ENCODE results near the gene GPR155.
"Not testable (repeated sequence)": the region's sequence is repeated elsewhere in the genome, so short reads cannot be mapped to it uniquely, and the experiment has no call there.

GPR155 gene

DNA sequence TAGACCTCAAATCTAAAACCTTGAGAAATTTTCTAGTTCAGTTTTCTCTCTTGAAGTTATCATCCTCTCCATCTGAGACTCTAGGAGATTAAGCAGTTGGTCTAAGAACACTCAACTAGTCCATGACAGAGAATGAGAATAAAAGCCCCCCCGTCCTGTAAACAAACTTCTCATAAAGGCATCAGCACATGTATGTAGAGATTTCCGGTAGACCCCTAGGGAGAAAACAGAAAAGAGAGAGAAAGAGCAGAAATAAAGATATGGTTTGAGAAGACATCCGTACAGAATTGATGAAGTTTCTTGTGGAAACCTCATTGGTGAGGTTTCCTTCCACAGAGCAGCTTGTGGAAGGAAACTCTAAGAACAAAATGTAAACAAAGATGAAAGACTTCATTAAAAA is 3.2 kb upstream of the GPR155 start:
- DNase-seq (ENCODE audit: low read depth in 2 of 2): no peak

GRCh38 chr2:174489520-174489919 is 2.7 kb upstream of the GPR155 start:
- not testable (repeated sequence) for DNase-seq (ENCODE audit: low read depth in 2 of 2)

- no peak for DNase-seq (ENCODE audit: low read depth in 2 of 2)
Observed at GRCh38 chr2:174487820-174488162, 962 bp upstream of the GPR155 start.

DNA sequence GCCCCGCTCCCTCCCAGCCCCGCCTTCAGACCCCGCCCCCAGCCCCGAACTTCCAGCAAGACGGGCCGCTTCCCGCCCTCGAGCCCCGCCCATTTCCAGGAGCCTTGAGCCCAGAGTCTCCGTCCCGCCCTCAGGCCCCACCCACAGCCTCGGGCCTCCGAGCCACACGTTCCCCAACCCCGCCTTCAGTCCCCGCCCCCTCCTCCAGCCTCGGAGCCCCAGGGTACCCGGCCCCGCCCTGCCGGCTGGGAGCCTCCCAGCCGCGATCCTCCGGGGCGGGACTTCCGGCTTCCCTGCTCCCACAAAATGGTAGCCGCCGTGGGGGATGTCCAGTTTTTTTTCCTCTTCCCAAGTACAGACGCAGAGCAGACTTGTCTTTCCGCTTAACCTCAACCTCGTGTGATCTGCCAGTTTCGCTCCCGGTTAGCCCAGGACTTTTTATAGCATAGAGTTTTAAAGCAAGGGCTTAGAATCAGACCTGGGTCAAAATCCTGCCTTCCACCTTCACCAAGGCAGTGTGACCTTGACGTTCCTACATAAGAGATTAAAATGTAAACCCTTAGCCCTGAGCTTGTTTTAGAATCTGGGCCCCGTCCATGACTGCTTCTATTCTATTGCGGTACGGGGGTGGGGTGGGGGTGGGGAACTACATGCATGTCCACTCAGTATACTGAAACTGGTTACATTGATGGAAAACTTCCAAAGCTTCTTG is 435 bp upstream of the GPR155 start:
- DNase-seq (ENCODE audit: low read depth in 2 of 2): peak; percentile 91 to 93

- no peak for DNase-seq (ENCODE audit: low read depth in 2 of 2)
Observed at GRCh38 chr2:174485788-174486562, 854 bp downstream of the GPR155 start.

- not testable (repeated sequence) for DNase-seq (ENCODE audit: low read depth in 2 of 2)
Observed at GRCh38 chr2:174485045-174485444, 1.8 kb downstream of the GPR155 start.

- no peak for DNase-seq (ENCODE audit: low read depth in 2 of 2)
Observed at GRCh38 chr2:174484573-174484972, 2.3 kb downstream of the GPR155 start.

DNA sequence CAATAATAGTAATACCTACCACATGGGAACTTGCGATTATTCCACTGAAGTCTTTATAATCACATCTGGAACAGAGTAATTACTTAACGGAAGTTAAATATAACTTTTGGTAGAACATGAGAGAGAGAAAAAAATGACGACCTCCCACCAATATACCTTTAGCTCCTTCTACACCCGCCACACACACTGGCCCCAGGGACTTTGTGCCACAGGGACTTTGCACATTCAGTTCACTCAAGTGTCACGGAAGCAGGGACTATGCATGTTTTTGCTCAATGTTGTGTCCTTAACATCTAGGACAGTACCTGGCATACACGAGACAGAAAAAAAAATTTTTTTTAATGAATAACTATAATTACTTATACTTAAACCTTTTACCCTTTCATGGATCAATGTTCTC is 4.0 kb downstream of the GPR155 start:
- DNase-seq (ENCODE audit: low read depth in 2 of 2): no peak

DNA sequence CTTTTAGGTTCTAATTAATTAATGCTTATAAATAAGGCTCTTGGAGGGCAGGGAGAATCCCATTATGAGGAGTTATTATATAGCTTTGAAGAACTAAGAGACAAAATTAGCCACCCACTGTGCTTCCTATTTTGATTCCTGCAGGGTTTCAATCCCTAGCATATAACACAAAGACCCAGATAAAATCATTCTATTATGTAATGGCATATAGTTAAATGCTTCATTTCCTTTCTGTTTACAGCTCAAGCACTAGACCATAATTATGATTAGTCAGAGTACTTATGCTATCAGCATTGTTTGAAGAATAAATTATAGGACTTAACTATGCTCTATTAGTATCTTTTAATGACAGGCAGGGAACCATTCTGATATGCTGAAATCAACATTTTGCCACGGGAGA is 9.1 kb downstream of the GPR155 start:
- DNase-seq (ENCODE audit: low read depth in 2 of 2): no peak

- DNase-seq (ENCODE audit: low read depth in 2 of 2): no peak
Observed at GRCh38 chr2:174473796-174474195, 13.0 kb downstream of the GPR155 start.

DNA sequence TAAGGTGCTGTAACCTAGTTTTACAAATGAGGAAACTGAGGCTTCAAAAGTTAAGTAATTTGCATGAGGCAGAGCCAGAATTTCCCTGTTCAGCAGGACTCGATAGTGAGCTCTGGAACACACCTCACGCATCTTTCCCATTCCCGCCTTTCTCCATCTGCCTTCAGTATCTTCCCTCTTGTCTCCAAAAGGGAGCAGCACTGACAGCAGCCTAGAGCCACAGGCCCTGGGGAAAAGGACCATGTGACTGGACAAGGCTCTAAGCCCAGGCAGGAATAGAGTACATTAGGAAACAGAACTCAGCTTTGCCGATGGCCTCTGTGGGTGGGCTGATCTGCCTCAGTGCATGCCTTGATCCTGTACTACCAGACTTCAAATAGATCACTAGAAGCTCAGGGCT is 21.5 kb downstream of the GPR155 start:
- no peak for DNase-seq (ENCODE audit: low read depth in 2 of 2)

DNA sequence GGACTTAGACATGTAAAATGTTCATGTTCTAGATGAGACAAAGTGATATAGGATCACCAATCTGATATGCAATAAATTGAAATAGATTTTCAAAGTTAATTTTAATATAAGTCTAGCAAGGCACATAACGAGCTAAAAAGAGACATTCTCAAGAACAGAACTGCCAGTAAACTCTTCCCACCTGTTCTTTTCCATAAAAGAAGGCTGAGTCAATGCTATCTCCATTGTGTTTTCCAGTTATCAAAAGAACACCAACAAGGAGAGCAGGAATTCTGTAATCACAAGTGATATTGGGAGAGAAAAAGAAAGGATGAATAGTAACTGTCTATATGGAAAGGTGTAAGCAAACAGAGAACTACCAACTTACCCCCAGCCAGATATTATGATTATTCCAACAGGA is 25.6 kb downstream of the GPR155 start:
- DNase-seq (ENCODE audit: low read depth in 2 of 2): no peak

- DNase-seq (ENCODE audit: low read depth in 2 of 2): no peak
Observed at GRCh38 chr2:174454566-174454965, 32.3 kb downstream of the GPR155 start.

DNA sequence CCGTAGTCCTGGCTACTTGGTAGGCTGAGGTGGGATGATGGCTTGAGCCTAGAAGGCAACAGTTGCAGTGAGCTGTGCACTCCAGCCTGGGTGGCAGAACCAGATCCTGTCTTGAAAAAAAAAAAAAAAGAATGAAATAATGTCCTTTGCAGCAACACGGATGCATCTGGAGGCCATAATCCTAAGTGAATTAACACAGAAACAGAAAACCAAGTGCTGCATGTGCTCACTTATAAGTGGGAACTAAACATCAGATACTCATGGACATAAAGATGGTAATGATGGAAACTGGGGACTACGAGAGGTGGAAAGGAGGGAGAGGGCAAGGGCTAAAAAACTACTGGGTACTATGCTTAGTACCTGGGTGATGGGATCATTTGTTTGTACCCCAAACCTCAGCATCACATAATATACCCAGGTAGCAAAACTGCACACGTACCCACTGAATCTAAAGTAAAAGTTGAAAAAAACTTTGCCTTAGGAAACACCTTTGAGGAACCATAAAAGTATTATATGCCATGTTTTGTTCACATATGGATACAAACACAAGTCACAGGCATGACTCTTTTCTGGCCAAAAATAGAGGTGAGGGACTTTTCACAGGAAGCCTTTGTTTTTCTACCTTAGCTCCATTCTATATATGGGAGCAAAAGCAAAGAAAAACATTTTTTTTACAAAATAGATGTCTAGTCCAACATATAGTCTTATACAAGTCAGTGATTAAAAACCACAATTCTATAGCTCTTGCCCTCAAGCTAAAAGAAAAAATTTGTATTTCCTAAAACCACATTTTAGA is 36.6 kb downstream of the GPR155 start:
- no peak for DNase-seq (ENCODE audit: low read depth in 2 of 2)

DNA sequence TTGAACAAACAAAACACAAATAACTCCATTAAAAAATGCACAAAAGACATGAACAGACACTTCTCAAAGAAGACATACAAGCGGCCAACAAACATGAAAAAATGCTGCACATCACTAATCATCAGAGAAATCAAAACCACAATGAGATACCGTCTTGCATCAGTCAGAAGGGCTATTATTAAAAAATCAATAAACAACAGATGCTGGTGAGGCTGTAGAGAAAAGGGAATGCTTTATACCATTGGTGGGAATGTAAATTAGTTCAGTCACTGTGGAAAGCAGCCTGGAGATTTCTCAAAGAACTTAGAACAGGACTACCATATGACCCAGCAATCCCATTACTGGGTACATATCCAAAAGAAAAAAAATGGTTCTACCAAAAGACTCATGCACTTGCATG is 37.8 kb downstream of the GPR155 start:
- no peak for DNase-seq (ENCODE audit: low read depth in 2 of 2)

- DNase-seq (ENCODE audit: low read depth in 2 of 2): no peak
Observed at GRCh38 chr2:174446531-174446930, 40.3 kb downstream of the GPR155 start.

DNA sequence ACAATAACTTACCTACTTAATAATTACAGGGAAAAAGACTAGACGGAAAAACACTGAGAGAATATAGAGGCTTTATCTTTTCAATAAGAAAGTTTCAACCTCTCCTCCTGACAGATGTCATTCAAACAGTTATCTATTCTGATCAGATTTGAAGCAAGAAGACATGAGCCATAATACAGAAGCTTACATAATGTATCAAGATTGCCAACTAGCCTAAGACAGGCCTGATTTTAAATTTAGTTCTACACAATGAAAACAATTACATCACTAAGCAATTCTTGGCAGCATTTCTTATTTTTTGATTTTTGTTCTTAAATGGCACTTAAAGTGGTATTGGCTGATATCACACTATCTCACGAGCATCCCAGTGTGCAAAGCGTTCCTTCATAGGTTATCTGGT is 41.6 kb downstream of the GPR155 start:
- DNase-seq (ENCODE audit: low read depth in 2 of 2): no peak

DNA sequence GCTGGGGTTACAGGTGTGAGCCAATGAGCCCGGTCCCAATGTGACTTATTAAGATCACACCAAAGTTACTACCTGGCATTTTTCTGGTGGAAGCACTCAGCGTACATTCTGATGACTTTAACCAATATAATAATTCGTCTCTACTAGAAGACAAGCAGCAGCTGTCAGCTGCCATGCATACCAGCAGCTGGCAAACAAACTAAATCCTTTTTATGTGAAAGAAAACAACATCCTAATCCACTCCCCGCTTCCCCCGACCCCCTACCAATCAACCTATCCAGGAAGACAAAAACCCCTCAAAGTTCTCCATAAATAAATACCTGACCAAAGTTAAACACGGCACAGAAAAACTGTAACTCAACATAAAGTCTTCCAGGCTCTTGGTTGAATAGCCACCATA is 42.1 kb downstream of the GPR155 start:
- DNase-seq (ENCODE audit: low read depth in 2 of 2): no peak

- DNase-seq (ENCODE audit: low read depth in 2 of 2): no peak
Observed at GRCh38 chr2:174442546-174443510, 44.0 kb downstream of the GPR155 start.

DNA sequence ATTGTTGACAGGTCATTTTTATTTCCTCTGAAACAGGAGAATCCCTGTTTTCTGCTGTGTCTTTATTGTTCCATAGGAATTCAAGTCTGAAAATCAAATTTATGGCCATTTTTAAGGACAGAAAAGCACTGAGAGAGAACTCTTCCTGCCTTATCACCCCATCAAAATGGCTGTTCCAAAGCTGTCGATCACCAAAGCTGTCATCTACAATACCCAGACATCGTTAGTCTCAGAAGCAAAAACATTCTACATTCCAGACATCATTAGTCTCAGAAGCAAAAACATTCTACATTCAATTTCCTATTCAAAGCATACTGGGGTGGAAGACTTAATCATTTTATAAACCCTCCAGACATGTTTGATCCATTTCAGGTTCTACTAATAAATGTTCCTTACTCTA is 46.9 kb downstream of the GPR155 start:
- no peak for DNase-seq (ENCODE audit: low read depth in 2 of 2)

GRCh38 chr2:174439323-174439722 is 47.5 kb downstream of the GPR155 start:
- DNase-seq (ENCODE audit: low read depth in 2 of 2): no peak

All from stimulated activated CD8-positive, alpha-beta memory T cell treated with anti-CD3 and anti-CD28 coated beads, Interleukin-7, amount 100 ng/mL, for 1 hour (primary cell).